Neural progenitor cell (in vitro differentiated cells): Measurements from ENCODE around the gene TMEM94. TPM values are rescaled to one million over a fixed set of nuclear protein-coding genes. Genes with fewer than 3 reads are reported as not detected.

ENCODE experiments used
- DNase-seq: peaks from one replicate; pipeline ENCODE4 v3.0.0-alpha.2; 2016; ENCODE audit warnings: low spot score
- H2AFZ ChIP-seq: fragments of 200-600 bp; sonication (generic); replicated peaks from 2 replicates; pipeline ENCODE4 v1.6.1; 2016; ENCODE audit warnings: antibody characterized with exemption
- H3F3A ChIP-seq: fragments of 200-600 bp; sonication (generic); 2 replicates; pipeline ENCODE4 v1.6.1; 2016; ENCODE audit warnings: antibody characterized with exemption, low read depth
- H3K27ac ChIP-seq: fragments of 200-600 bp; sonication (generic); 2 replicates; pipeline ENCODE4 v1.5.1; 2016; ENCODE audit warnings: mild to moderate bottlenecking
- H3K27me3 ChIP-seq: fragments of 200-600 bp; sonication (generic); 2 replicates; pipeline ENCODE4 v1.6.1; 2016; ENCODE audit warnings: mild to moderate bottlenecking, moderate library complexity
- H3K36me3 ChIP-seq: fragments of 200-600 bp; sonication (generic); 2 replicates; pipeline ENCODE4 v1.5.1; 2016
- H3K4me1 ChIP-seq: fragments of 200-600 bp; sonication (generic); 2 replicates; pipeline ENCODE4 v1.6.1; 2016; ENCODE audit warnings: mixed run types
- H3K4me2 ChIP-seq: fragments of 200-600 bp; sonication (generic); 2 replicates; pipeline ENCODE4 v1.6.1; 2016
- H3K4me3 ChIP-seq: fragments of 200-600 bp; sonication (generic); 2 replicates; pipeline ENCODE4 v1.5.1; 2016
- H3K79me2 ChIP-seq: fragments of 200-600 bp; sonication (generic); 2 replicates; pipeline ENCODE4 v1.6.1; 2016; ENCODE audit warnings: low read depth
- H3K9ac ChIP-seq: fragments of 200-600 bp; sonication (generic); 2 replicates; pipeline ENCODE4 v1.6.1; 2016
- H3K9me3 ChIP-seq: fragments of 200-600 bp; sonication (generic); 2 replicates; pipeline ENCODE4 v1.5.1; 2016; ENCODE audit warnings: low read depth
- H4K20me1 ChIP-seq: fragments of 200-600 bp; sonication (generic); 2 replicates; pipeline ENCODE4 v1.6.1; 2016; ENCODE audit warnings: low read depth
- H3K27ac Mint-ChIP-seq: 3 replicates; pipeline ENCODE4 v1.8.0; 2021; ENCODE audit warnings: mixed read lengths
- H3K27me3 Mint-ChIP-seq: 2 replicates; pipeline ENCODE4 v1.8.0; 2022; ENCODE audit warnings: low read depth, mild to moderate bottlenecking, inconsistent platforms, moderate library complexity, mixed read lengths; ENCODE audit not compliant: insufficient read depth
- H3K36me3 Mint-ChIP-seq: 3 replicates; pipeline ENCODE4 v1.8.0; 2021; ENCODE audit warnings: mixed read lengths
- H3K4me1 Mint-ChIP-seq: 3 replicates; pipeline ENCODE4 v1.8.0; 2021; ENCODE audit warnings: mixed read lengths
- H3K4me3 Mint-ChIP-seq: 3 replicates; pipeline ENCODE4 v1.8.0; 2021; ENCODE audit warnings: mild to moderate bottlenecking, moderate library complexity, mixed read lengths
- H3K9me3 Mint-ChIP-seq: 3 replicates; pipeline ENCODE4 v1.8.0; 2020; ENCODE audit warnings: mixed read lengths
- CTCF ChIP-seq: fragments of 200-600 bp; sonication (generic); IDR thresholded peaks from 2 replicates; pipeline ENCODE4 v1.5.1; 2017; ENCODE audit warnings: antibody characterized with exemption, mild to moderate bottlenecking
- EZH2 ChIP-seq: fragments of 200-600 bp; sonication (generic); IDR thresholded peaks from 2 replicates; pipeline ENCODE4 v1.6.1; 2017; ENCODE audit warnings: antibody characterized with exemption, mild to moderate bottlenecking, moderate library complexity
- EZH2phosphoT487 ChIP-seq: fragments of 200-600 bp; sonication (generic); IDR thresholded peaks from 2 replicates; pipeline ENCODE4 v1.6.1; 2017; ENCODE audit warnings: antibody characterized with exemption
- total RNA-seq: library from RNA; depleted of rRNA; stranded (reverse); fragments of >200 nt; gene quantifications from 2 replicates; pipeline ENCODE4 v1.2.3, GENCODE V29; 2015; ENCODE audit warnings: low replicate concordance

Gene TMEM94
- total RNA-seq, 1 donor from 2014 or later = 23.6 TPM

- Histone ChIP-seq H3K9ac (no peak overlapping the region), H3K27me3 (no peaks in the 10 kb centered on the region), H3F3A (peaks cover 12% of the 10 kb centered on the region), H3K27ac (no peak overlapping the region), H3K36me3 (no peaks in the 10 kb centered on the region), H3K4me1 (peaks cover 18% of the 10 kb centered on the region), H3K79me2 (peaks cover 32% of the 10 kb centered on the region), H2AFZ (no peak overlapping the region), H3K9me3 (no peaks in the 10 kb centered on the region), H4K20me1 (peaks cover 61% of the 10 kb centered on the region), H3K4me3 (no peak overlapping the region), H3K4me2 (no peak overlapping the region)
- H3K27me3 Mint-ChIP-seq = peaks cover 15% of the 10 kb centered on the region
- no peak overlapping the region for H3K27ac Mint-ChIP-seq
- no peak overlapping the region for H3K4me3 Mint-ChIP-seq
- no peaks in the 10 kb centered on the region for H3K36me3 Mint-ChIP-seq
- H3K4me1 Mint-ChIP-seq = peaks cover 30% of the 10 kb centered on the region
- TF ChIP-seq CTCF (no peak), EZH2phosphoT487 (no peak), EZH2 (no peak)
- H3K9me3 Mint-ChIP-seq = no peaks in the 10 kb centered on the region
- DNase-seq = no peak
These were observed 74.6 kb downstream of the TMEM94 start for GRCh38 chr17:75530837-75531720.

GRCh38 chr17:75531721-75532072, 75.3 kb downstream of the TMEM94 start:
- no peak overlapping the region for H3K9ac ChIP-seq
- H3K9me3 ChIP-seq = no peaks in the 10 kb centered on the region
- peaks cover 27% of the 10 kb centered on the region for H3K4me1 Mint-ChIP-seq
- H3K27me3 Mint-ChIP-seq = peaks cover 9% of the 10 kb centered on the region
- H3K27ac Mint-ChIP-seq = no peak overlapping the region
- H3K36me3 Mint-ChIP-seq = no peaks in the 10 kb centered on the region
- H3K4me3 Mint-ChIP-seq = no peak overlapping the region
- H3K36me3 ChIP-seq = no peaks in the 10 kb centered on the region
- H4K20me1 ChIP-seq = peaks cover 62% of the 10 kb centered on the region
- no peak for TF ChIP-seq EZH2phosphoT487
- no peak for TF ChIP-seq CTCF
- no peak for TF ChIP-seq EZH2
- H3K27ac ChIP-seq = no peak overlapping the region
- DNase-seq = no peak
- peaks cover 27% of the 10 kb centered on the region for H3K79me2 ChIP-seq
- H3F3A ChIP-seq = peaks cover 6% of the 10 kb centered on the region
- no peak overlapping the region for H3K4me3 ChIP-seq
- no peak overlapping the region for H3K4me2 ChIP-seq
- H3K27me3 ChIP-seq = no peaks in the 10 kb centered on the region
- no peak overlapping the region for H2AFZ ChIP-seq
- peaks cover 19% of the 10 kb centered on the region for H3K4me1 ChIP-seq
- H3K9me3 Mint-ChIP-seq = no peaks in the 10 kb centered on the region

GRCh38 chr17:75535119-75535537, 78.7 kb downstream of the TMEM94 start:
- H2AFZ ChIP-seq = no peak overlapping the region
- Mint-ChIP-seq H3K4me1 (peaks cover 26% of the 10 kb centered on the region), H3K27me3 (peaks cover 7% of the 10 kb centered on the region), H3K36me3 (no peaks in the 10 kb centered on the region), H3K27ac (peak overlapping the region; percentile 79), H3K9me3 (no peaks in the 10 kb centered on the region), H3K4me3 (no peak overlapping the region)
- peak overlapping the region; percentile 53 for H3K27ac ChIP-seq
- H3K79me2 ChIP-seq = peaks cover 21% of the 10 kb centered on the region
- no peaks in the 10 kb centered on the region for H3K9me3 ChIP-seq
- H3K4me2 ChIP-seq = no peak overlapping the region
- no peak overlapping the region for H3K9ac ChIP-seq
- no peaks in the 10 kb centered on the region for H3K27me3 ChIP-seq
- peak; percentile 31 for DNase-seq
- H3K4me3 ChIP-seq = no peak overlapping the region
- TF ChIP-seq EZH2 (no peak), CTCF (no peak), EZH2phosphoT487 (no peak)
- no peaks in the 10 kb centered on the region for H3F3A ChIP-seq
- peaks cover 36% of the 10 kb centered on the region for H4K20me1 ChIP-seq
- no peaks in the 10 kb centered on the region for H3K36me3 ChIP-seq
- H3K4me1 ChIP-seq = peaks cover 23% of the 10 kb centered on the region
